MCF 10A (cell line): Measurements from ENCODE around the gene BMP2K. TPM values are rescaled to one million over a fixed set of nuclear protein-coding genes. Genes with fewer than 3 reads are reported as not detected.

Experiments
- BruUV-seq: library from RNA; stranded (reverse); fragments of 400-500 nt; replicated peaks from 2 replicates; lab custom pipeline; 2021; lab: Mats Ljungman, UMichigan
- CTCF ChIA-PET: fragments of 300-600 bp; sonication (Branson Sonifier 250); formaldehyde crosslinking; extraction: SDS; loops from one replicate; lab custom pipeline; 2021; ENCODE audit warnings: antibody characterized with exemption, inconsistent platforms; lab: Yijun Ruan, JAX
- POLR2A ChIA-PET: fragments of 300-600, 350-650 bp; sonication (Branson Sonifier 250); formaldehyde crosslinking; extraction: SDS; loops from one replicate; lab custom pipeline; 2020; ENCODE audit warnings: antibody characterized with exemption, inconsistent platforms; lab: Yijun Ruan, JAX
- DNase-seq: peaks from one replicate; pipeline ENCODE4 v3.0.0-alpha.2; 2018; ENCODE audit not compliant: unreplicated experiment
- H3K27ac Mint-ChIP-seq: one replicate; pipeline ENCODE4 v1.8.0; 2022; ENCODE audit warnings: mild to moderate bottlenecking, low read depth, mixed read lengths; ENCODE audit not compliant: unreplicated experiment
- H3K27me3 Mint-ChIP-seq: one replicate; pipeline ENCODE4 v1.8.0; 2022; ENCODE audit warnings: mixed read lengths; ENCODE audit not compliant: insufficient read depth, unreplicated experiment
- H3K36me3 Mint-ChIP-seq: one replicate; pipeline ENCODE4 v1.8.0; 2022; ENCODE audit warnings: mild to moderate bottlenecking, moderate library complexity, mixed read lengths; ENCODE audit not compliant: insufficient read depth, unreplicated experiment
- H3K4me1 Mint-ChIP-seq: one replicate; pipeline ENCODE4 v1.8.0; 2022; ENCODE audit warnings: mixed read lengths; ENCODE audit not compliant: insufficient read depth, unreplicated experiment
- H3K4me3 Mint-ChIP-seq: one replicate; pipeline ENCODE4 v1.8.0; 2022; ENCODE audit warnings: mild to moderate bottlenecking, moderate library complexity, mixed read lengths; ENCODE audit not compliant: unreplicated experiment
- H3K9me3 Mint-ChIP-seq: one replicate; pipeline ENCODE4 v1.8.0; 2022; ENCODE audit warnings: mixed read lengths; ENCODE audit not compliant: unreplicated experiment
- intact Hi-C: fragments of 100-400 bp; cut with micrococcal nuclease; formaldehyde crosslinking; loops from 2 replicates; pipeline ENCODE4 v1.14.1; 2022
- total RNA-seq: library from RNA; stranded (reverse); gene quantifications from 2 replicates; pipeline ENCODE4 v1.2.3, GENCODE V29; 2022
- TF ChIP-seq, protein P1 (sequence below): fragments of 200-600 bp; IDR thresholded peaks from one replicate; pipeline ENCODE4 v1.8.0; 2022; ENCODE audit warnings: antibody characterized with exemption, mild to moderate bottlenecking; ENCODE audit not compliant: unreplicated experiment

Gene BMP2K
- total RNA-seq, 1 experiment from 2014 or later, result 47.3 TPM

DNA sequence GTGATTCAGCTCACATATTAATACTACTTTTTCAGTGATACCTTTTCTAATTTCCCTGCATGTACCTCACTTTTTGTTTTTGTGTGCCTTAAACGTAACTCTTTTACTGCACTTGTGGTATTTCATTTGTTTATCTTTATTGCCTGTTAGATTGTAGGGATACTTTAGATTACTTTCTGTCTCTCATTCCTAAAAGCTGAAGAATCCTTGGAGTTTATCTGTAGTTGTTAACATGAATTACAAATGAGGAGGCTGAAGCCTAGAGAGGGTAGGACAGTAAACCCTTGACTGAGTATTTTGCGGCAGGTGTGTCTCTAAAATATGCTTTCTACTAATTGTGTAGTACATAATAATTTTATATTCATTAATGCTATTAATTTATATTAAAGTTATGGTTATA lies 34.9 kb downstream of the BMP2K start:
- Mint-ChIP-seq H3K27ac (no peak overlapping the region), H3K27me3 (no peaks in the 10 kb centered on the region), H3K9me3 (no peaks in the 10 kb centered on the region), H3K36me3 (peaks cover 5% of the 10 kb centered on the region), H3K4me3 (no peak overlapping the region), H3K4me1 (no peaks in the 10 kb centered on the region)
- intact Hi-C loops, result no loop called here
- no peak for DNase-seq
- CTCF ChIA-PET, result interaction anchor here (0.6 to 2.2 kb wide), 7 partner anchors 9 to 752 kb away, joined by 3 to 9 read pairs (median 4); no protein-coding TSS in a partner anchor
- POLR2A ChIA-PET, result interaction anchor here (0.6 to 2.0 kb wide), 4 partner anchors 11 to 1356 kb away, joined by 3 to 11 read pairs (median 5); partner anchors contain the start of gene BMP2K
- BruUV-seq, result no TSS peak
- TF ChIP-seq, protein P1, sequence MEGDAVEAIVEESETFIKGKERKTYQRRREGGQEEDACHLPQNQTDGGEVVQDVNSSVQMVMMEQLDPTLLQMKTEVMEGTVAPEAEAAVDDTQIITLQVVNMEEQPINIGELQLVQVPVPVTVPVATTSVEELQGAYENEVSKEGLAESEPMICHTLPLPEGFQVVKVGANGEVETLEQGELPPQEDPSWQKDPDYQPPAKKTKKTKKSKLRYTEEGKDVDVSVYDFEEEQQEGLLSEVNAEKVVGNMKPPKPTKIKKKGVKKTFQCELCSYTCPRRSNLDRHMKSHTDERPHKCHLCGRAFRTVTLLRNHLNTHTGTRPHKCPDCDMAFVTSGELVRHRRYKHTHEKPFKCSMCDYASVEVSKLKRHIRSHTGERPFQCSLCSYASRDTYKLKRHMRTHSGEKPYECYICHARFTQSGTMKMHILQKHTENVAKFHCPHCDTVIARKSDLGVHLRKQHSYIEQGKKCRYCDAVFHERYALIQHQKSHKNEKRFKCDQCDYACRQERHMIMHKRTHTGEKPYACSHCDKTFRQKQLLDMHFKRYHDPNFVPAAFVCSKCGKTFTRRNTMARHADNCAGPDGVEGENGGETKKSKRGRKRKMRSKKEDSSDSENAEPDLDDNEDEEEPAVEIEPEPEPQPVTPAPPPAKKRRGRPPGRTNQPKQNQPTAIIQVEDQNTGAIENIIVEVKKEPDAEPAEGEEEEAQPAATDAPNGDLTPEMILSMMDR, result no peak

DNA sequence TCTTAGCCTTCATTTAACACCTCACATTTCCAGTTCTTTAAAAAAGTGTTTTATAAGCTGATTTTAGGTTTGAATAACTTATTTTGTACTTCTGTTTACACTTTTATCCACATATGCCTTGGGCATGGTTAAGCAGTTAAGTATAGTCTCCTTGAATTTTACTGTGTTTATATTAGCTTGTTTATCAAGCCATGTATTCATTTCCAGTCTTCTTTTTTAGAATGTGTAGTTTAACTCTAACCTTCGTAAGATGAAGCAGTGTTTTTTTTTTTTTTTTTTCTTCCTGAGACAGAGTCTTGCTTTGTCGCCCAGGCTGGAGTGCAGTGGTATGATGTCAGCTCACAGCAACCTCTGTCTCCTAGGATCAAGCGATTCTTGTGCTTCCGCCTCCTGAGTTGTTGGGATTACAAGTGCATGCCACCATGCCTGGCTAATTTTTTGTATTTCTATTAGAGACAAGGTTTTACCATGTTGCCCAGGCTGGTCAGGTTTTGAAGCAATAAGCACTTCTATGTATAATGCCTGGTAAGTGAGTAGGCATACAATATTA lies 42.5 kb downstream of the BMP2K start:
- ChIA-PET POLR2A (interaction anchor here (0.6 to 0.7 kb wide), 2 partner anchors 18 to 46 kb away, joined by 3 to 4 read pairs; no protein-coding TSS in a partner anchor), CTCF (interaction anchor here (0.6 to 1.9 kb wide), 2 partner anchors 130 to 171 kb away, joined by 3 to 4 read pairs; no protein-coding TSS in a partner anchor)
- peaks cover 5% of the 10 kb centered on the region for H3K36me3 Mint-ChIP-seq
- H3K4me1 Mint-ChIP-seq, result no peaks in the 10 kb centered on the region
- H3K27me3 Mint-ChIP-seq, result no peaks in the 10 kb centered on the region
- TF ChIP-seq, protein P1, result no peak
- intact Hi-C loops, result no loop called here
- no peak overlapping the region for H3K4me3 Mint-ChIP-seq
- no peaks in the 10 kb centered on the region for H3K9me3 Mint-ChIP-seq
- no peak overlapping the region for H3K27ac Mint-ChIP-seq
- no peak for DNase-seq
- BruUV-seq, result no TSS peak

DNA sequence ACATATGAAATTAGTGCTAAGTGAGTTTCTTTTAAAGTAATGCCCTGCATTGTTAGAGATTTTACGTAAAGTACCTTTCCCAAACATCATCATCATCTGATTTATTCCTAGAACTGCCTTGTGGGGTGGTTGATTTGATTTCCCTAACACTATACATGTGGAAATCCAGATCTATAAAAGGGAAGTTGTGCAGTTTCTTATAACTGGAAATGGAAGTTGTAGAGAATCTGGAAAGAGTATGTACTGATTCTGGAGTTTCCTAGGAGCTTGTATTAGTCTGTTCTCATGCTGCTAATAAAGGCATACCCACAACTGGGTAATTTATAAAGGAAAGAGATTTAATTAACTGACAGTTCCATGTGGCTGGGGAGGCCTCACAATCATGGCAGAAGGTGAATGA lies 47.9 kb downstream of the BMP2K start:
- BruUV-seq, result no TSS peak
- no peaks in the 10 kb centered on the region for H3K9me3 Mint-ChIP-seq
- no peaks in the 10 kb centered on the region for H3K27me3 Mint-ChIP-seq
- no peak overlapping the region for H3K27ac Mint-ChIP-seq
- H3K4me3 Mint-ChIP-seq, result no peak overlapping the region
- ChIA-PET CTCF (no interaction called here), POLR2A (interaction anchor here (0.5 to 0.9 kb wide), 2 partner anchors 13 to 1450 kb away, joined by 3 to 7 read pairs; no protein-coding TSS in a partner anchor)
- TF ChIP-seq, protein P1, result no peak
- H3K36me3 Mint-ChIP-seq, result peaks cover 19% of the 10 kb centered on the region
- intact Hi-C loops, result no loop called here
- DNase-seq, result no peak
- H3K4me1 Mint-ChIP-seq, result no peaks in the 10 kb centered on the region

DNA sequence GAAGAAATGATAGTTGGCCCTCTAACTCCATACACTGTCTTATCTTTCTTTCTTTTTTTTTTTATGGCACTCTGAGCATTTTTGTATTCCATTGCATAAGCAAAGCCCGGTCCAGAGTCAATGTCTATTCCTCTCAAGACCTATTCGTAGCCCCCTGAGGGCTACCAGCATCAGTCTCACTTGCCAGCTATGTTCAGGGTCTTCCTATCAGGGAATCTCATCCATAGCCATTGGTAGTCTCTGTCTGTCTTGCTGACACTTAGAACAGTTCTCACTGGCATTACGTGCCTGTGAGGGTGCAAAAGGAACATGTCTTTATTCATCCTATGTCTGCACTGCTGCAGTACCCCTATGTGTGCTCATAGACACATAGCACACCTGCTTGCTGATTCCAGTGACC lies 51.0 kb downstream of the BMP2K start:
- Mint-ChIP-seq H3K4me3 (no peak overlapping the region), H3K4me1 (peaks cover 6% of the 10 kb centered on the region), H3K36me3 (peaks cover 29% of the 10 kb centered on the region), H3K9me3 (no peaks in the 10 kb centered on the region), H3K27ac (no peak overlapping the region), H3K27me3 (no peaks in the 10 kb centered on the region)
- TF ChIP-seq, protein P1, result no peak
- POLR2A ChIA-PET, result no interaction called here
- intact Hi-C loops, result no loop called here
- no peak for DNase-seq
- CTCF ChIA-PET, result no interaction called here
- no TSS peak for BruUV-seq
